Heart left ventricle (tissue), 16 donors: Measurements from ENCODE around the gene PGS1. TPM values are rescaled to one million over a fixed set of nuclear protein-coding genes. Genes with fewer than 3 reads are reported as not detected.

Source experiments
- ATAC-seq, 4 donors: fragments of 200-7000 bp; cut with Tn5 transposase; one replicate each; pipeline ENCODE4 v1.9.1; 2020 to 2022; ENCODE audit warnings: moderate library complexity in 4 of 4, mild to moderate bottlenecking in 3 of 4, moderate number of reproducible peaks in 1 of 4
- DNase-seq, 5 donors: peaks; one replicate each; pipeline ENCODE4 v3.0.0-alpha.2; 2020
- H3K27ac ChIP-seq, 12 donors: fragments of 200-600 bp; sonication (generic) in 4 of 12; one replicate each; pipeline versions ENCODE4 v1.5.0 to v1.8.0; 2016 to 2022; ENCODE audit warnings: mild to moderate bottlenecking in 2 of 12
- H3K27me3 ChIP-seq, 9 donors: fragments of 200-600 bp; sonication (generic) in 2 of 9; one replicate each; pipeline versions ENCODE4 v1.5.1 to v1.8.0; 2016 to 2022; ENCODE audit warnings: mild to moderate bottlenecking in 3 of 9
- H3K36me3 ChIP-seq, 9 donors: fragments of 200-600 bp; sonication (generic) in 2 of 9; one replicate each; pipeline versions ENCODE4 v1.5.0 to v1.8.0; 2018 to 2022; ENCODE audit warnings: mild to moderate bottlenecking in 2 of 9
- H3K4me1 ChIP-seq, 12 donors: fragments of 200-600 bp; sonication (generic) in 4 of 12; one replicate each; pipeline versions ENCODE4 v1.5.0 to v1.8.0; 2016 to 2022; ENCODE audit warnings: mild to moderate bottlenecking in 3 of 12
- H3K4me3 ChIP-seq, 12 donors: fragments of 200-600 bp; sonication (generic) in 4 of 12; one replicate each; pipeline versions ENCODE4 v1.5.0 to v1.8.0; 2017 to 2022; ENCODE audit warnings: mild to moderate bottlenecking in 9 of 12, moderate library complexity in 4 of 12
- H3K9me3 ChIP-seq, 12 donors: fragments of 200-600 bp; sonication (generic) in 4 of 12; one replicate each; pipeline versions ENCODE4 v1.5.0 to v1.8.0; 2016 to 2022; ENCODE audit warnings: mild to moderate bottlenecking in 1 of 12
- CTCF ChIP-seq, 12 donors: fragments of 200-600 bp; sonication (generic) in 4 of 12; IDR thresholded peaks; one replicate each; pipeline versions ENCODE4 v1.5.0 to v1.8.0; 2018 to 2022; ENCODE audit warnings: antibody characterized with exemption in 12 of 12, mild to moderate bottlenecking in 5 of 12
- POLR2A ChIP-seq, 2 donors: fragments of 450-650 bp; IDR thresholded peaks; one replicate each; pipeline ENCODE4 v1.6.1; 2017; ENCODE audit warnings: antibody characterized with exemption in 2 of 2, mild to moderate bottlenecking in 2 of 2, moderate library complexity in 2 of 2
- WGBS, 4 donors: extraction: QIAGEN DNeasy Blood & Tissue Kit in 2 of 4; methylation state at CpG; one replicate each; pipeline versions ENCODE4 v1.1.5 to v1.1.7; 2013 to 2018; 5-methylcytosine and 5-hydroxymethylcytosine counted together
- intact Hi-C, 10 donors: fragments of 100-400 bp; cut with DNase I; formaldehyde crosslinking; loops; one replicate each; pipeline versions ENCODE4 v1.11.1 to v1.14.2; 2022
- polyA plus RNA-seq, 2 donors: library from polyadenylated mRNA; stranded (reverse); fragments of 200-250 nt; gene quantifications; one replicate each; pipeline ENCODE4 v1.2.3, GENCODE V29; 2013
- total RNA-seq, 9 donors: library from RNA; depleted of rRNA in 2 of 9; stranded (reverse); fragments of >200 nt in 2 of 9; fragmentation: NEBNext Ultra II Directional in 3 of 9; extraction: Animal tissue kit (Norgen Biotek cat#: 25700) in 3 of 9; gene quantifications; one replicate each; pipeline versions ENCODE4 v1.1.0 to v1.2.4, GENCODE V29; 2016 to 2023
- donor health status: ischemic (EF 13 %, LVEDD 7.1; RV severe dilation, severe dysfunction).
- donor health status: healthy with polysubstance abuse.
- donor health status: DM: no; HTN: yes; CAD: no.
- donor health status: DM: no; HTN: no; CAD: no.
- donor health status: ischemic (EF 25% LVEDD 6.9; RV normal size, moderate dysfunction).
- donor health status: ischemic (EF 25% LVEDD 5.7; RV mildly dilated, moderate dysfunction).
- donor health status: healthy.
- donor health status: DM: yes; HTN: yes; CAD: no.
- donor health status: ischemic (EF 35%, LVEDD 5.7; RV mildly dilated, moderate dysfunction).
- donor health status: nonischemic (EF 11% LVEDD 7.7; RV severe dilation, severe dysfunction).
- donor health status: DM: yes; HTN: yes; CAD: no.
- donor health status: PGD.
- donor health status: ischemic (EF 29% LVEDD 5.4; RV normal size, mild dysfunction).
- donor health status: nonischemic (EF 23%, LVEDD 6.1; RV moderate dilation, normal function).

Gene PGS1
- total and polyA plus RNA-seq, 11 donors = 11.9 to 32.8 (median 17.3) TPM

DNA sequence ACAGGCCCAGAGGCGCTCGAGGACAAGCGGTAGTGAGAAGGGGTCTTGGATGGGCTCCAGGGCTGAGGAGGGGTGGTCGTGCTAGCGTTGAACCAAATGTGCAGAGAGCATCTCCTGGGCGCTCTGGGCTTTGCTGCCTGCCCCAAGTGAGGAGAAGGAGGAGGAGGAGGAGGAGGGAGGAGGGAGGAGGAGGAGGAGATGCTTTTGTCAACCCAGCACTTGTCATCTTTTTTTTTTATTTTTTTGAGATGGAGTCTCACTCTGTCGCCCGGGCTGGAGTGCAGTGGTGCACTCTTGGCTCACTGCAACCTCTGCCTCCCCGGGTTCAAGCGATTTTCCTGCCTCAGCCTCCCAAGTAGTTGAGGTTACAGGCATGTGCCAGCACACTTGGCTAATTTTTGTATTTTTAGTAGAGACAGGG lies 59.8 kb downstream of the PGS1 start:
- no peak overlapping the region for H3K4me3 ChIP-seq
- H3K27me3 ChIP-seq = peaks cover 0 to 8% (median 0%) of the 10 kb centered on the region in 9 donors
- H3K27ac ChIP-seq = no peak overlapping the region
- no peaks in the 10 kb centered on the region for H3K9me3 ChIP-seq
- TF ChIP-seq CTCF (IDR thresholded peaks at IDR 0.05) (no peak), POLR2A (IDR thresholded peaks at IDR 0.05) (no peak)
- peaks cover 0 to 20% (median 0%) of the 10 kb centered on the region in 12 donors for H3K4me1 ChIP-seq
- H3K36me3 ChIP-seq = no peaks in the 10 kb centered on the region
- ATAC-seq (no peak), DNase-seq (no peak)
- 80 to 88% (median 85%) methylated on average over 10 of the region's 10 CpGs for WGBS, 4 donors
- intact Hi-C loops = no loop called here

DNA sequence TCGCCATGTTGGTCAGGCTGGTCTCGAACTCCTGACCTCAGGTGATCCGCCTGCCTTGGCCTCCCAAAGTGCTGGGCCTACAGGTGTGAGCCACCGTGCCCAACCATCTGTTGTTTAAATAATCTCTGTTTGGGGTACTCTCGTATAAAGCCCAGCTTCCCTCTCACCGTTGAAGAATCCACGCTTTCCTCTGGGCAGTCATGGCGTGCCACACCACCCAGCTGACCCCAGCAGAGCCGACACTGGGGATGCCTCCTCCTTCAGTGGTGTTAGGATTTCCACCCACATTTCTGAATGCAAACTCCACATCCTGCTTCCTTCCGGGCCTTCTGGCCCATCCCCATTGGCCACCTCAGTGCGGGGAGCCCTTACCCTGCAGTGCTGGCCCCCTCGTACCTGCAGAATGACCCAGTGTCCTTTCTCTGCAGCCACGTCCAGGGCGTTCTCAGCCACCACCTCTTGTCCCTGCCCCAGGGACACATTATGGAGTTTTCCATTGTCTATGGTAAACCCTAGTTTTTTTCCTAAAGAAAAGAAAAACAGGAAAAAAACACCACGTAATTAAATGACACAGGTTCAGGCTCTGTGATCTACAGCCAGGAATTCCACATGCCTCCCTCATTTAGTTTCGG lies 60.4 kb downstream of the PGS1 start:
- no peaks in the 10 kb centered on the region for H3K9me3 ChIP-seq
- H3K27ac ChIP-seq = no peak overlapping the region
- 68 to 75% (median 72%) methylated on average over 16 of the region's 16 CpGs for WGBS, 4 donors
- intact Hi-C loops = no loop called here
- no peak overlapping the region for H3K4me3 ChIP-seq
- TF ChIP-seq CTCF (IDR thresholded peaks at IDR 0.05) (no peak), POLR2A (IDR thresholded peaks at IDR 0.05) (no peak)
- H3K36me3 ChIP-seq = no peaks in the 10 kb centered on the region
- H3K27me3 ChIP-seq = peaks cover 0 to 8% (median 0%) of the 10 kb centered on the region in 9 donors
- H3K4me1 ChIP-seq = peaks cover 0 to 20% (median 0%) of the 10 kb centered on the region in 12 donors
- DNase-seq (no peak), ATAC-seq (peak in 1 of 4 donors; percentile 4)

GRCh38 chr17:78441271-78441971 lies 63.0 kb downstream of the PGS1 start:
- Histone ChIP-seq H3K36me3 (no peaks in the 10 kb centered on the region), H3K4me1 (peaks cover 0 to 20% (median 0%) of the 10 kb centered on the region in 12 donors), H3K9me3 (no peaks in the 10 kb centered on the region), H3K27ac (no peak overlapping the region), H3K4me3 (no peak overlapping the region), H3K27me3 (peaks cover 0 to 8% (median 0%) of the 10 kb centered on the region in 9 donors)
- ATAC-seq = no peak
- DNase-seq = peak in 1 of 5 donors; percentile 20
- intact Hi-C loops = no loop called here
- WGBS, 4 donors = 63 to 71% (median 68%) methylated on average over 12 of the region's 12 CpGs
- TF ChIP-seq POLR2A (IDR thresholded peaks at IDR 0.05) (no peak), CTCF (IDR thresholded peaks at IDR 0.05) (no peak)

GRCh38 chr17:78442648-78443218 lies 64.3 kb downstream of the PGS1 start:
- Histone ChIP-seq H3K36me3 (no peaks in the 10 kb centered on the region), H3K27me3 (peaks cover 0 to 3% (median 0%) of the 10 kb centered on the region in 9 donors), H3K4me3 (no peak overlapping the region), H3K9me3 (no peaks in the 10 kb centered on the region), H3K27ac (no peak overlapping the region), H3K4me1 (peaks cover 0 to 20% (median 0%) of the 10 kb centered on the region in 12 donors)
- ATAC-seq (peak; percentile 30 to 90 (median 82)), DNase-seq (peak; percentile 56 to 80 (median 68))
- intact Hi-C loops = no loop called here
- TF ChIP-seq POLR2A (IDR thresholded peaks at IDR 0.05) (no peak), CTCF (IDR thresholded peaks at IDR 0.05) (no peak)
- WGBS, 4 donors = 49 to 62% (median 52%) methylated on average over 14 to 19 of the region's 19 CpGs
